Gastrocnemius medialis (tissue), 4 donors: Measurements from ENCODE around the gene KCNB1. TPM values are rescaled to one million over a fixed set of nuclear protein-coding genes. Genes with fewer than 3 reads are reported as not detected.

Source experiments
- ATAC-seq, 2 donors: fragments of 150-250 bp; one replicate each; pipeline ENCODE4 v1.9.1; 2016
- DNase-seq, 2 donors: peaks; one replicate each; pipeline ENCODE4 v3.0.0-alpha.2; 2019
- H3K27ac ChIP-seq, 4 donors: fragments of 200-600 bp; sonication (generic); 1 replicate in 1 of 4; 2 replicates in 3 of 4; pipeline ENCODE4 v1.5.1; 2016 to 2018; ENCODE audit warnings: mild to moderate bottlenecking in 2 of 4, moderate library complexity in 1 of 4
- H3K27me3 ChIP-seq, 3 donors: fragments of 200-600 bp; sonication (generic) in 2 of 3; 1 replicate in 1 of 3; 2 replicates in 2 of 3; pipeline versions ENCODE4 v1.5.1 to v1.6.0; 2016 to 2019; ENCODE audit warnings: mild to moderate bottlenecking in 1 of 3, moderate library complexity in 1 of 3
- H3K36me3 ChIP-seq, 2 donors: fragments of 200-600 bp; sonication (generic) in 1 of 2; one replicate each; pipeline ENCODE4 v1.5.1; 2017 to 2018
- H3K4me1 ChIP-seq, 2 donors: fragments of 200-600 bp; sonication (generic) in 1 of 2; one replicate each; pipeline ENCODE4 v1.5.1; 2016 to 2017; ENCODE audit warnings: mild to moderate bottlenecking in 2 of 2
- H3K4me3 ChIP-seq, 4 donors: fragments of 200-600 bp; sonication (generic) in 3 of 4; 1 replicate in 1 of 4; 2 replicates in 3 of 4; pipeline ENCODE4 v1.5.1; 2016 to 2019; ENCODE audit warnings: mild to moderate bottlenecking in 2 of 4
- H3K9me3 ChIP-seq, 3 donors: fragments of 200-600 bp; sonication (generic) in 2 of 3; 1 replicate in 1 of 3; 2 replicates in 2 of 3; pipeline ENCODE4 v1.5.1; 2016 to 2019
- POLR2A ChIP-seq, 2 donors: fragments of 450-650 bp; IDR thresholded peaks; one replicate each; pipeline ENCODE4 v1.6.1; 2017; ENCODE audit warnings: antibody characterized with exemption in 2 of 2, mild to moderate bottlenecking in 2 of 2, moderate library complexity in 2 of 2
- in situ Hi-C, 4 donors: fragments of 200-750 bp; cut with MboI; loops; one replicate each; pipeline versions ENCODE4 v1.15.0 to v1.8.0; 2017; ENCODE audit warnings: low sequenced_read_pairs in 4 of 4
- intact Hi-C: fragments of 100-400 bp; cut with DNase I; formaldehyde crosslinking; loops from one replicate; pipeline ENCODE4 v1.15.1; 2023; ENCODE audit warnings: low total_unique reads
- total RNA-seq, 4 donors: library from RNA; depleted of rRNA; stranded (reverse); fragments of >200 nt; gene quantifications; one replicate each; pipeline versions ENCODE4 v1.1.0 to v1.2.3, GENCODE V29; 2016
- TF ChIP-seq, protein P1 (sequence below), 5 experiments: fragments of 450-650 bp in 3 of 5; fragments of 200-600 bp in 2 of 5; sonication (generic) in 2 of 5; IDR thresholded peaks in 4 of 5; conservative IDR thresholded peaks in 1 of 5; 1 replicate in 4 of 5; 2 replicates in 1 of 5; pipeline ENCODE4 v1.5.1; 2016 to 2019; ENCODE audit warnings: antibody characterized with exemption in 5 of 5, mild to moderate bottlenecking in 3 of 5, moderate library complexity in 3 of 5

The KCNB1 gene
- total RNA-seq, 4 donors from 2014 or later = 6.6 to 34.7 (median 9.4) TPM

DNA sequence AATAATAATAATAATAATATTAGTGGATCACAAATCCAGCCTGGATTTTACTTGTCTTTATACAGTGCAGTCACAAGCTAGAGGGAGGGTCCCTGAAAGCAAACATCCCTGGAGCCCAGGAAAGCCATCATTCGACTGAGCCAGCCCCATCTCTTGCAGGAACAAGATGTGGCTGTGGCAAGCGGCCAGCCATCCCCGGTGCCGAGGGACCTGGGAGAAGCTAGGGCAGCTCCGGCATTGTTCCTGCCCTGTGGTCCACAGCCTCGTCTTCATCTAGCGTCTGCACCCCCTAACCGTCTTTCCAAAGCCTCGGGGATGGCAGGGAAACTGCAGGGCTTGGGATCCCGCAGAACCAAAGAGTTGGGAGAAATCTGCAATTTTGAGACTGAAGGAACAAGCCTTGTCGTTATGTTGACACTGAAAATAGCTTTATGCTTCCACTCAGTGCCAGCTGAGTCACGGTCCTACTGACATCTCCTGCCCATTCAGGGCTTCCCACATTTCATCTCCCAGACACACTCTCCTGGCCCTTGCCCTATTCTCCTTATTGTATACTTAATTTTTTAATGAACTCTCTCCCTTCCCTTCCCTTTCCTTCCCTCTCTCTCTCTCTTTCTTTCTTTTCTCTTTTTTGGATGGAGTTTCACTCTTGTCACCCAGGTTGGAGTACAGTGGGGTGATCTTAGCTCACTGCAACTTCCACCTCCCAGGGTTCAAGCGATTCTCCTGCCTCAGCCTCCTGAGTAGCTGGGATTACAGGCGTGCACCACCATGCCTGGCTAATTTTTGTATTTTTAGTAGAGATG is 142.1 kb downstream of the KCNB1 start:
- TF ChIP-seq, protein P1, sequence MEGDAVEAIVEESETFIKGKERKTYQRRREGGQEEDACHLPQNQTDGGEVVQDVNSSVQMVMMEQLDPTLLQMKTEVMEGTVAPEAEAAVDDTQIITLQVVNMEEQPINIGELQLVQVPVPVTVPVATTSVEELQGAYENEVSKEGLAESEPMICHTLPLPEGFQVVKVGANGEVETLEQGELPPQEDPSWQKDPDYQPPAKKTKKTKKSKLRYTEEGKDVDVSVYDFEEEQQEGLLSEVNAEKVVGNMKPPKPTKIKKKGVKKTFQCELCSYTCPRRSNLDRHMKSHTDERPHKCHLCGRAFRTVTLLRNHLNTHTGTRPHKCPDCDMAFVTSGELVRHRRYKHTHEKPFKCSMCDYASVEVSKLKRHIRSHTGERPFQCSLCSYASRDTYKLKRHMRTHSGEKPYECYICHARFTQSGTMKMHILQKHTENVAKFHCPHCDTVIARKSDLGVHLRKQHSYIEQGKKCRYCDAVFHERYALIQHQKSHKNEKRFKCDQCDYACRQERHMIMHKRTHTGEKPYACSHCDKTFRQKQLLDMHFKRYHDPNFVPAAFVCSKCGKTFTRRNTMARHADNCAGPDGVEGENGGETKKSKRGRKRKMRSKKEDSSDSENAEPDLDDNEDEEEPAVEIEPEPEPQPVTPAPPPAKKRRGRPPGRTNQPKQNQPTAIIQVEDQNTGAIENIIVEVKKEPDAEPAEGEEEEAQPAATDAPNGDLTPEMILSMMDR (IDR thresholded peaks at IDR 0.05 in 4 of 5, conservative IDR thresholded peaks at IDR 0.05 in 1 of 5) = no peak
- no peak for TF ChIP-seq POLR2A (IDR thresholded peaks at IDR 0.05)
- peak overlapping the region; percentile 44 to 82 (median 67) for H3K27ac ChIP-seq
- H3K36me3 ChIP-seq = no peaks in the 10 kb centered on the region
- in situ Hi-C loops = loop anchor here in 1 of 4 donors (25.0 kb wide), 1 partner anchor 522 kb away; no protein-coding TSS in a partner anchor
- H3K4me3 ChIP-seq = no peak overlapping the region
- no peaks in the 10 kb centered on the region for H3K27me3 ChIP-seq
- H3K9me3 ChIP-seq = no peaks in the 10 kb centered on the region
- DNase-seq (peak; percentile 48 to 58), ATAC-seq (peak; percentile 57 to 58)
- intact Hi-C loops = no loop called here
- peaks cover 29 to 41% of the 10 kb centered on the region in 2 donors for H3K4me1 ChIP-seq

DNA sequence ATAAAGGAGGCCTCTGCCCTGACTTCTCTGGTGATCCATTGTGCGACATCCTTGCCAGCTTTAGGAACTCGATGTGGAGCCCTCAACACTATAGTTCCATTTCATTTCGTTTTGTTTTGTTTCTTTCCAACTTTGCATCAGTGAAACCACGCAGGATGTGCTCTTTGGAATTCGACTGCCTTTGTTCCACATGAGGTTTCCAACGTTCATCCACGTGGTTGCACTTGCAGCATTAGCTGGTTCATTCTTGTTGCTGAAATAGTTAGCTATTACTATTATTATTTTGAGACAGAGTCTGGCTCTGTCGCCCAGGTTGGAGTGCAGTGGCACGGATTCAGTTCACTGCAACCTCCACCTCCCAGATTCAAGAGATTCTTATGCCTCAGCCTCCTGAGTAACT is 143.3 kb downstream of the KCNB1 start:
- in situ Hi-C loops (loop anchor here in 3 of 4 donors (5.0 to 25.0 kb wide), 5 partner anchors 143 to 523 kb away; partner anchors contain the start of gene KCNB1 (in 2 of the 3)), intact Hi-C loops (no loop called here)
- Histone ChIP-seq H3K4me1 (peaks cover 19 to 32% of the 10 kb centered on the region in 2 donors), H3K36me3 (no peaks in the 10 kb centered on the region), H3K4me3 (no peak overlapping the region), H3K27me3 (no peaks in the 10 kb centered on the region), H3K9me3 (no peaks in the 10 kb centered on the region), H3K27ac (peak overlapping the region in 3 of 4 donors; percentile 43 to 68 (median 63))
- DNase-seq (no peak), ATAC-seq (no peak)
- TF ChIP-seq, protein P1 (IDR thresholded peaks at IDR 0.05 in 4 of 5, conservative IDR thresholded peaks at IDR 0.05 in 1 of 5) = no peak
- TF ChIP-seq POLR2A (IDR thresholded peaks at IDR 0.05) = no peak

- Histone ChIP-seq H3K27ac (peak overlapping the region in 3 of 4 donors; percentile 29 to 68 (median 63)), H3K9me3 (no peaks in the 10 kb centered on the region), H3K27me3 (no peaks in the 10 kb centered on the region), H3K36me3 (no peaks in the 10 kb centered on the region), H3K4me3 (no peak overlapping the region), H3K4me1 (peaks cover 10 to 24% of the 10 kb centered on the region in 2 donors)
- no peak for DNase-seq
- intact Hi-C loops (no loop called here), in situ Hi-C loops (loop anchor here in 3 of 4 donors (5.0 to 25.0 kb wide), 5 partner anchors 144 to 524 kb away; partner anchors contain the start of gene KCNB1 (in 2 of the 3))
- no peak for ATAC-seq
- TF ChIP-seq, protein P1 (IDR thresholded peaks at IDR 0.05 in 4 of 5, conservative IDR thresholded peaks at IDR 0.05 in 1 of 5) = no peak
- TF ChIP-seq POLR2A (IDR thresholded peaks at IDR 0.05) = no peak
These were observed 144.4 kb downstream of the KCNB1 start for GRCh38 chr20:49338061-49338460.

- TF ChIP-seq, protein P1 (IDR thresholded peaks at IDR 0.05 in 4 of 5, conservative IDR thresholded peaks at IDR 0.05 in 1 of 5) = no peak
- no peak for TF ChIP-seq POLR2A (IDR thresholded peaks at IDR 0.05)
- no peak for DNase-seq
- intact Hi-C loops (no loop called here), in situ Hi-C loops (loop anchor here in 3 of 4 donors (5.0 to 25.0 kb wide), 5 partner anchors 145 to 525 kb away; partner anchors contain the start of gene KCNB1 (in 2 of the 3))
- ATAC-seq = no peak
- Histone ChIP-seq H3K9me3 (no peaks in the 10 kb centered on the region), H3K27ac (peak overlapping the region in 3 of 4 donors; percentile 29 to 68 (median 63)), H3K27me3 (no peaks in the 10 kb centered on the region), H3K4me1 (peaks cover 3 to 18% of the 10 kb centered on the region in 2 donors), H3K4me3 (no peak overlapping the region), H3K36me3 (no peaks in the 10 kb centered on the region)
These were observed 145.1 kb downstream of the KCNB1 start for GRCh38 chr20:49337357-49337756.
